Keratinocyte (primary cell): ENCODE data around the gene CCDC33.

ENCODE experiments used
- CTCF ChIP-seq, 3 experiments: IDR thresholded peaks in 1 of 3; conservative IDR thresholded peaks in 1 of 3; optimal IDR thresholded peaks in 1 of 3; 2 replicates in 2 of 3; 3 replicates in 1 of 3; pipeline versions ENCODE3 to v1.5.1; 2011; ENCODE audit warnings: low read length in 3 of 3, mild to moderate bottlenecking in 3 of 3, moderate library complexity in 2 of 3, control low read depth in 1 of 3, inconsistent platforms in 1 of 3; ENCODE audit not compliant: insufficient read depth in 2 of 3; ENCODE audit errors: extremely low read depth in 1 of 3
- EZH2 ChIP-seq: IDR thresholded peaks from one replicate; pipeline ENCODE4 v1.6.1; 2012; ENCODE audit warnings: inconsistent platforms, mild to moderate bottlenecking, low read length, moderate library complexity

GRCh38 chr15:74304431-74304830 lies 68.3 kb downstream of the CCDC33 start:
- TF ChIP-seq CTCF (optimal IDR thresholded peaks at IDR 0.05 in 1 of 3, IDR thresholded peaks at IDR 0.05 in 1 of 3, conservative IDR thresholded peaks at IDR 0.05 in 1 of 3; ENCODE audit: extremely low read depth in 1 of 3, insufficient read depth in 2 of 3, low read length in 3 of 3) (no peak), EZH2 (no peak)
